Measurements from ENCODE around the gene DDA1. TPM values are rescaled to one million over a fixed set of nuclear protein-coding genes. Genes with fewer than 3 reads are reported as not detected.

The DDA1 gene
- total and polyA plus RNA-seq, 12 donors: 6.8 to 71.4 (median 41.5) TPM

GRCh38 chr19:17323300-17323963 is 14.1 kb downstream of the DDA1 start:
- H3K9me3 ChIP-seq (replicated peaks in 1 of 3): no peaks in the 10 kb centered on the region
- H3K27me3 ChIP-seq: no peaks in the 10 kb centered on the region
- intact Hi-C loops (cut with DNase I): no loop called here
- no peak overlapping the region for H3K4me3 ChIP-seq
- TF ChIP-seq POLR2A (IDR thresholded peaks at IDR 0.05): no peak
- TF ChIP-seq, protein P1, sequence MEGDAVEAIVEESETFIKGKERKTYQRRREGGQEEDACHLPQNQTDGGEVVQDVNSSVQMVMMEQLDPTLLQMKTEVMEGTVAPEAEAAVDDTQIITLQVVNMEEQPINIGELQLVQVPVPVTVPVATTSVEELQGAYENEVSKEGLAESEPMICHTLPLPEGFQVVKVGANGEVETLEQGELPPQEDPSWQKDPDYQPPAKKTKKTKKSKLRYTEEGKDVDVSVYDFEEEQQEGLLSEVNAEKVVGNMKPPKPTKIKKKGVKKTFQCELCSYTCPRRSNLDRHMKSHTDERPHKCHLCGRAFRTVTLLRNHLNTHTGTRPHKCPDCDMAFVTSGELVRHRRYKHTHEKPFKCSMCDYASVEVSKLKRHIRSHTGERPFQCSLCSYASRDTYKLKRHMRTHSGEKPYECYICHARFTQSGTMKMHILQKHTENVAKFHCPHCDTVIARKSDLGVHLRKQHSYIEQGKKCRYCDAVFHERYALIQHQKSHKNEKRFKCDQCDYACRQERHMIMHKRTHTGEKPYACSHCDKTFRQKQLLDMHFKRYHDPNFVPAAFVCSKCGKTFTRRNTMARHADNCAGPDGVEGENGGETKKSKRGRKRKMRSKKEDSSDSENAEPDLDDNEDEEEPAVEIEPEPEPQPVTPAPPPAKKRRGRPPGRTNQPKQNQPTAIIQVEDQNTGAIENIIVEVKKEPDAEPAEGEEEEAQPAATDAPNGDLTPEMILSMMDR (IDR thresholded peaks at IDR 0.05): no peak
- 29 to 65% (median 48%) methylated on average over 9 to 56 of the region's 56 CpGs for WGBS, 4 donors
- peaks cover 4 to 23% of the 10 kb centered on the region in 2 donors for H3K4me1 ChIP-seq (replicated peaks in 1 of 2)
- DNase-seq: no peak
- peak overlapping the region in 2 of 5 donors; percentile 54 to 75 for H3K27ac ChIP-seq
- H3K36me3 ChIP-seq (replicated peaks in 1 of 2): peaks cover 0 to 20% of the 10 kb centered on the region in 2 donors

DNA sequence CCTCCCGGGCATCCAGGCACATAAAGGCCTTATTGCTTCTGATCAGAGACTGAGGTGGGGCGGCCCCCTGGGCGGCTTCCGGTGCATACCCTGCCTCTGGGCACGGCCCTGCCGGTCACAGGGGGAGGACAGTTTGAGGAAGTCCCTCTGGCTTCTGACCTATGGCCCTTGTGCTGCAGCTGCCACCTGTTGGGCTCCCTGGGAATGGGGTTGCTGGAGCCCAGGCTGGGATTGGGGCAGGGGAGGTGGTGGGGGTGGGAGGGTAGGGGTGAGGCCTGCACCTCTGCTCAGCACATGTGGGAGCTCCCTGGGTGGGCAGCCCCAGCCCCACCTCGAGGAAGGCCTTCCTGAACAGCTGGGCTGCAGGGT is 14.6 kb downstream of the DDA1 start:
- 29 to 66% (median 38%) methylated on average over 1 to 7 of the region's 7 CpGs for WGBS, 4 donors
- Histone ChIP-seq H3K36me3 (replicated peaks in 1 of 2) (peaks cover 0 to 17% of the 10 kb centered on the region in 2 donors), H3K4me3 (no peak overlapping the region), H3K9me3 (replicated peaks in 1 of 3) (no peaks in the 10 kb centered on the region), H3K27me3 (no peaks in the 10 kb centered on the region), H3K4me1 (replicated peaks in 1 of 2) (peaks cover 4 to 27% of the 10 kb centered on the region in 2 donors), H3K27ac (peak overlapping the region in 1 of 5 donors; percentile 75)
- intact Hi-C loops (cut with DNase I): no loop called here
- TF ChIP-seq, protein P1 (IDR thresholded peaks at IDR 0.05): no peak
- no peak for TF ChIP-seq POLR2A (IDR thresholded peaks at IDR 0.05)
- DNase-seq: peak in 1 of 7 donors; percentile 29

GRCh38 chr19:17324357-17325114 is 15.2 kb downstream of the DDA1 start:
- intact Hi-C loops (cut with DNase I): no loop called here
- Histone ChIP-seq H3K4me1 (replicated peaks in 1 of 2) (peaks cover 4 to 30% of the 10 kb centered on the region in 2 donors), H3K9me3 (replicated peaks in 1 of 3) (no peaks in the 10 kb centered on the region), H3K27me3 (no peaks in the 10 kb centered on the region), H3K27ac (peak overlapping the region in 1 of 5 donors; percentile 75), H3K36me3 (replicated peaks in 1 of 2) (peaks cover 0 to 12% of the 10 kb centered on the region in 2 donors), H3K4me3 (no peak overlapping the region)
- DNase-seq: peak in 1 of 7 donors; percentile 23
- TF ChIP-seq, protein P1 (IDR thresholded peaks at IDR 0.05): no peak
- TF ChIP-seq POLR2A (IDR thresholded peaks at IDR 0.05): no peak
- 85 to 90% (median 87%) methylated on average over 8 to 28 of the region's 28 CpGs for WGBS, 4 donors

GRCh38 chr19:17325133-17325532 is 15.8 kb downstream of the DDA1 start:
- peaks cover 0 to 7% of the 10 kb centered on the region in 2 donors for H3K36me3 ChIP-seq (replicated peaks in 1 of 2)
- no peaks in the 10 kb centered on the region for H3K27me3 ChIP-seq
- H3K27ac ChIP-seq: peak overlapping the region in 2 of 5 donors; percentile 34 to 38
- no peak overlapping the region for H3K4me3 ChIP-seq
- 88 to 96% (median 89%) methylated on average over 18 to 20 of the region's 20 CpGs; no CpG with 5 or more reads in 1 of the 4 donors for WGBS, 4 donors
- H3K4me1 ChIP-seq (replicated peaks in 1 of 2): peaks cover 4 to 30% of the 10 kb centered on the region in 2 donors
- H3K9me3 ChIP-seq (replicated peaks in 1 of 3): no peaks in the 10 kb centered on the region
- intact Hi-C loops (cut with DNase I): no loop called here
- no peak for TF ChIP-seq POLR2A (IDR thresholded peaks at IDR 0.05)
- TF ChIP-seq, protein P1 (IDR thresholded peaks at IDR 0.05): no peak
- DNase-seq: peak in 1 of 7 donors; percentile 25

All from adrenal gland (tissue), 12 donors.